Femur (tissue), 1 donor: ENCODE data around the gene SRP19.
"Not testable (repeated sequence)": the region's sequence is repeated elsewhere in the genome, so short reads cannot be mapped to it uniquely, and the experiment has no call there.

Experiments
- DNase-seq: peaks from one replicate; pipeline ENCODE4 v3.0.0-alpha.2; 2017

The SRP19 gene

GRCh38 chr5:112860929-112861637, at the start of gene SRP19:
Gene SRP19 (plus strand): TSS chr5:112861287. CDS start chr5:112861377, 90 bp downstream.
- DNase-seq, result peak; percentile 98

GRCh38 chr5:112812549-112812948, 48.5 kb upstream of the SRP19 start:
- DNase-seq, result no peak

GRCh38 chr5:112820246-112820645, 40.8 kb upstream of the SRP19 start:
- no peak for DNase-seq

GRCh38 chr5:112822456-112822855, 38.6 kb upstream of the SRP19 start:
- no peak for DNase-seq

GRCh38 chr5:112823181-112823580, 37.9 kb upstream of the SRP19 start:
- DNase-seq, result no peak

- DNase-seq, result no peak
These were observed 37.4 kb upstream of the SRP19 start for GRCh38 chr5:112823656-112824055.

GRCh38 chr5:112824197-112824596, 36.9 kb upstream of the SRP19 start:
- no peak for DNase-seq

GRCh38 chr5:112830378-112830777, 30.7 kb upstream of the SRP19 start:
- no peak for DNase-seq

GRCh38 chr5:112833971-112834370, 27.1 kb upstream of the SRP19 start:
- no peak for DNase-seq

GRCh38 chr5:112844489-112844888, 16.6 kb upstream of the SRP19 start:
- DNase-seq, result no peak

GRCh38 chr5:112846556-112846955, 14.5 kb upstream of the SRP19 start:
- DNase-seq, result no peak

GRCh38 chr5:112847306-112847705, 13.8 kb upstream of the SRP19 start:
- no peak for DNase-seq

GRCh38 chr5:112848116-112848811, 12.8 kb upstream of the SRP19 start:
- no peak for DNase-seq

GRCh38 chr5:112849912-112850311, 11.2 kb upstream of the SRP19 start:
- no peak for DNase-seq

- DNase-seq, result no peak
These were observed 6.4 kb upstream of the SRP19 start for GRCh38 chr5:112854651-112855050.

GRCh38 chr5:112857866-112858265, 3.2 kb upstream of the SRP19 start:
- no peak for DNase-seq

- not testable (repeated sequence) for DNase-seq
These were observed 537 bp upstream of the SRP19 start for GRCh38 chr5:112860571-112860928.

- no peak for DNase-seq
These were observed 525 bp downstream of the SRP19 start for GRCh38 chr5:112861638-112861985.

GRCh38 chr5:112862085-112862484, 998 bp downstream of the SRP19 start:
- DNase-seq, result no peak

GRCh38 chr5:112863549-112863948, 2.5 kb downstream of the SRP19 start:
- DNase-seq, result no peak

- no peak for DNase-seq
These were observed 4.0 kb downstream of the SRP19 start for GRCh38 chr5:112865128-112865527.

- no peak for DNase-seq
These were observed 5.7 kb downstream of the SRP19 start for GRCh38 chr5:112866739-112867138.

GRCh38 chr5:112867411-112867810, 6.3 kb downstream of the SRP19 start:
- DNase-seq, result no peak

GRCh38 chr5:112869948-112870347, 8.9 kb downstream of the SRP19 start:
- no peak for DNase-seq

GRCh38 chr5:112870966-112871365, 9.9 kb downstream of the SRP19 start:
- no peak for DNase-seq
